Neuronal stem cell (in vitro differentiated cells): Measurements from ENCODE around the gene MRAP.
A peak's percentile ranks its signal among the peaks of the same experiment; 100 is the strongest.

Experiments used
- DNase-seq: peaks from one replicate; pipeline ENCODE4 v3.0.0-alpha.2; 2013; ENCODE audit warnings: low spot score
- H2AFZ ChIP-seq: one replicate; pipeline ENCODE4 v1.6.1; 2013; ENCODE audit warnings: mild to moderate bottlenecking, low read length, inconsistent platforms
- H2AK5ac ChIP-seq: 2 replicates; pipeline ENCODE4 v1.6.1; 2013; ENCODE audit warnings: low read depth, mild to moderate bottlenecking, inconsistent platforms, low read length, moderate library complexity, mixed read lengths
- H2BK120ac ChIP-seq: 2 replicates; pipeline ENCODE4 v1.6.1; 2013; ENCODE audit warnings: low read depth, mild to moderate bottlenecking, inconsistent platforms, low read length, moderate library complexity, mixed read lengths
- H2BK12ac ChIP-seq: one replicate; pipeline ENCODE4 v1.6.1; 2013; ENCODE audit warnings: low read length, inconsistent platforms
- H2BK15ac ChIP-seq: 2 replicates; pipeline ENCODE4 v1.6.1; 2013; ENCODE audit warnings: mild to moderate bottlenecking, low read length, inconsistent platforms, mixed read lengths
- H2BK5ac ChIP-seq: one replicate; pipeline ENCODE4 v1.6.1; 2013; ENCODE audit warnings: inconsistent platforms, mild to moderate bottlenecking, low read length, moderate library complexity
- H3K14ac ChIP-seq: one replicate; pipeline ENCODE4 v1.6.1; 2013; ENCODE audit warnings: low read length, inconsistent platforms
- H3K18ac ChIP-seq: 2 replicates; pipeline ENCODE4 v1.6.1; 2013; ENCODE audit warnings: low read length, inconsistent platforms
- H3K23ac ChIP-seq: 2 replicates; pipeline ENCODE4 v1.6.1; 2013; ENCODE audit warnings: low read depth, mild to moderate bottlenecking, mixed read lengths, low read length, inconsistent platforms; ENCODE audit not compliant: poor library complexity
- H3K27ac ChIP-seq: replicated peaks from 3 replicates; pipeline ENCODE4 v1.5.1; 2013; ENCODE audit warnings: low read length, inconsistent platforms
- H3K27me3 ChIP-seq, 3 experiments: 2 replicates each; pipeline ENCODE4 v1.6.1; 2013; ENCODE audit warnings: low read length in 3 of 3, mild to moderate bottlenecking in 2 of 3, inconsistent platforms in 1 of 3, low read depth in 1 of 3, mixed read lengths in 1 of 3, moderate library complexity in 1 of 3; ENCODE audit not compliant: control insufficient read depth in 3 of 3, insufficient read depth in 3 of 3
- H3K36me3 ChIP-seq, 2 donors: replicated peaks in 1 of 2; 2 replicates each; pipeline ENCODE4 v1.6.1; 2013; ENCODE audit warnings: low read length in 2 of 2; ENCODE audit not compliant: control insufficient read depth in 2 of 2, insufficient read depth in 2 of 2
- H3K4ac ChIP-seq: 2 replicates; pipeline ENCODE4 v1.6.1; 2013; ENCODE audit warnings: inconsistent platforms, mild to moderate bottlenecking, low read length, moderate library complexity
- H3K4me1 ChIP-seq, 2 donors: 1 replicate in 1 of 2; 2 replicates in 1 of 2; pipeline ENCODE4 v1.6.1; 2013; ENCODE audit warnings: low read length in 2 of 2, low read depth in 1 of 2; ENCODE audit not compliant: control insufficient read depth in 2 of 2, insufficient read depth in 1 of 2
- H3K4me2 ChIP-seq: one replicate; pipeline ENCODE4 v1.6.1; 2013; ENCODE audit warnings: mild to moderate bottlenecking, low read length, inconsistent platforms; ENCODE audit not compliant: insufficient read depth, poor library complexity, severe bottlenecking
- H3K4me3 ChIP-seq, 2 donors: 2 replicates each; pipeline ENCODE4 v1.5.1; 2013; ENCODE audit warnings: low read length in 2 of 2, mild to moderate bottlenecking in 2 of 2, inconsistent platforms in 1 of 2, moderate library complexity in 1 of 2
- H3K79me1 ChIP-seq: one replicate; pipeline ENCODE4 v1.6.1; 2013; ENCODE audit warnings: low read depth, mild to moderate bottlenecking, inconsistent platforms, low read length, moderate library complexity
- H3K9ac ChIP-seq: one replicate; pipeline ENCODE4 v1.6.1; 2013; ENCODE audit warnings: mild to moderate bottlenecking, low read depth, low read length, inconsistent platforms; ENCODE audit not compliant: poor library complexity
- H3K9me3 ChIP-seq, 2 donors: replicated peaks in 1 of 2; 2 replicates each; pipeline versions ENCODE3 to v1.6.1; 2013; ENCODE audit warnings: low read length in 2 of 2, mild to moderate bottlenecking in 2 of 2, inconsistent platforms in 1 of 2, low read depth in 1 of 2, mixed read lengths in 1 of 2, moderate library complexity in 1 of 2; ENCODE audit not compliant: control insufficient read depth in 2 of 2, insufficient read depth in 1 of 2
- H4K8ac ChIP-seq: one replicate; pipeline ENCODE4 v1.6.1; 2013; ENCODE audit warnings: low read depth, mild to moderate bottlenecking, inconsistent platforms, low read length, moderate library complexity
- H4K91ac ChIP-seq: one replicate; pipeline ENCODE4 v1.6.1; 2013; ENCODE audit warnings: low read length, low read depth, mild to moderate bottlenecking, inconsistent platforms; ENCODE audit not compliant: poor library complexity
- WGBS, 2 donors: extraction: QIAGEN DNeasy Blood & Tissue Kit; methylation state at CpG; one replicate each; pipeline ENCODE4 v1.1.7; 2013; ENCODE audit warnings: missing lambda C conversion rate in 2 of 2, mixed read lengths in 1 of 2; ENCODE audit not compliant: insufficient read length in 2 of 2, insufficient replicate concordance in 1 of 2; ENCODE audit errors: extremely low coverage in 2 of 2; 5-methylcytosine and 5-hydroxymethylcytosine counted together

MRAP gene

DNA sequence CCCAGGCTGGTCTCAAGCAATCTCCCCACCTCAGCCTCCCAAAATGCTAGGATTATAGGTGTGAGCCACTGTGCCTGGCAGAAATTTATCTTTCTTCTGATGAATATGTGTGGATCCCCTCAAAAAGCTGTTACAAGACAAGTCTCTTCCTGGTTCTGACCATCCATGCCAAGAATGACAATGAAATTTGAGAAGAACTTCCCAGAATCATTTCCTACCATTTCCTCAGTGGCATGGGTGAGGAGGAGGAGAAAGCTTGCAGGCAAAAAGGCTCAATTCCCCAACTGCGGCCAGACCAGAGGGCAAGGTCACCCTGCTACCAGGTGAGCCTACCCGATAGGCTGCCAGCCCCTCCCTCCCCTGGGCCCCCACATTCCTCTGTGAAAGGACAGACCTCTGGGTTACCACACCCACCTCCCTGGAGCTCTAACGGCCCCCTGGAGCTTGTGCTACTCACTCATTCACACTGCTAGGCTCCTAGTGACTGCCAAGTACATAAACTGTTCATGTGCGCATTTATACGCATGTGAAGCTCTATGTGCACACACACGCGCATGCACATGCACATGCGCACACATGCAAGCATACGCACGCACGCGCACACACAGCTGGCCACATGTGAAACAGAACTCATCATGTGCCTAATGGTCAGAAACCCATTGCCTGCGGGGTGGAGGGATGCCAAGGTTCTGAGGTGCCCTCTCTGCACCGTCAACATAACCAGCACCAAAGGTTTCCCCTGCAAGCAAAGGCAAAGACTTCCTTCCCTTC is 17.0 kb downstream of the MRAP start:
- Histone ChIP-seq H3K9ac (peak overlapping the region; percentile 24), H2AFZ (no peak overlapping the region), H3K27ac (no peak overlapping the region), H2BK12ac (no peak overlapping the region), H3K9me3 (no peaks in the 10 kb centered on the region), H3K18ac (no peak overlapping the region), H3K79me1 (peaks cover 3% of the 10 kb centered on the region), H2BK5ac (no peak overlapping the region), H2BK15ac (no peak overlapping the region), H3K4me3 (no peak overlapping the region), H3K4ac (no peak overlapping the region), H3K14ac (no peak overlapping the region), H3K36me3 (peaks cover 31 to 95% of the 10 kb centered on the region in 2 donors), H4K91ac (no peak overlapping the region), H3K27me3 (no peaks in the 10 kb centered on the region), H3K4me2 (no peak overlapping the region), H3K4me1 (peaks cover 0 to 3% of the 10 kb centered on the region in 2 donors), H2AK5ac (no peak overlapping the region), H4K8ac (no peak overlapping the region), H2BK120ac (no peak overlapping the region), H3K23ac (no peak overlapping the region)
- no peak for DNase-seq
- WGBS, 2 donors: no CpG with 5 or more reads among the region's 14 CpGs

GRCh38 chr21:32316361-32317215 is 17.9 kb downstream of the MRAP start:
- Histone ChIP-seq H2AK5ac (no peak overlapping the region), H3K23ac (no peak overlapping the region), H3K36me3 (peaks cover 35 to 97% of the 10 kb centered on the region in 2 donors), H4K91ac (no peak overlapping the region), H4K8ac (no peak overlapping the region), H3K27me3 (no peaks in the 10 kb centered on the region), H3K4ac (no peak overlapping the region), H3K27ac (no peak overlapping the region), H3K79me1 (peaks cover 1% of the 10 kb centered on the region), H3K4me1 (peaks cover 0 to 3% of the 10 kb centered on the region in 2 donors), H3K9me3 (no peaks in the 10 kb centered on the region), H3K4me2 (no peak overlapping the region), H2BK120ac (no peak overlapping the region), H3K9ac (no peak overlapping the region), H2AFZ (no peak overlapping the region), H3K18ac (no peak overlapping the region), H2BK15ac (no peak overlapping the region), H3K4me3 (no peak overlapping the region), H3K14ac (no peak overlapping the region), H2BK12ac (no peak overlapping the region), H2BK5ac (no peak overlapping the region)
- no peak for DNase-seq
- WGBS, 2 donors: no CpG with 5 or more reads among the region's 22 CpGs

- Histone ChIP-seq H4K8ac (no peak overlapping the region), H3K18ac (no peak overlapping the region), H3K4ac (no peak overlapping the region), H2AFZ (no peak overlapping the region), H2BK15ac (no peak overlapping the region), H3K9me3 (no peaks in the 10 kb centered on the region), H3K4me2 (no peak overlapping the region), H3K27me3 (no peaks in the 10 kb centered on the region), H3K14ac (no peak overlapping the region), H3K4me3 (no peak overlapping the region), H3K23ac (no peak overlapping the region), H3K9ac (no peak overlapping the region), H3K27ac (no peak overlapping the region), H3K36me3 (peaks cover 37 to 98% of the 10 kb centered on the region in 2 donors), H4K91ac (no peak overlapping the region), H3K79me1 (no peaks in the 10 kb centered on the region), H3K4me1 (peaks cover 0 to 3% of the 10 kb centered on the region in 2 donors), H2BK120ac (no peak overlapping the region), H2BK5ac (no peak overlapping the region), H2BK12ac (no peak overlapping the region), H2AK5ac (no peak overlapping the region)
- WGBS, 2 donors: no CpG with 5 or more reads among the region's 9 CpGs
- DNase-seq: no peak
Observed at GRCh38 chr21:32317726-32318125, 19.1 kb downstream of the MRAP start.

- Histone ChIP-seq H3K4ac (no peak overlapping the region), H4K91ac (no peak overlapping the region), H3K9me3 (no peaks in the 10 kb centered on the region), H3K36me3 (peaks cover 48 to 98% of the 10 kb centered on the region in 2 donors), H2BK12ac (no peak overlapping the region), H3K18ac (no peak overlapping the region), H3K14ac (no peak overlapping the region), H4K8ac (no peak overlapping the region), H3K27ac (no peak overlapping the region), H3K23ac (no peak overlapping the region), H2BK120ac (no peak overlapping the region), H2AK5ac (no peak overlapping the region), H2BK15ac (no peak overlapping the region), H3K4me1 (peaks cover 0 to 3% of the 10 kb centered on the region in 2 donors), H2AFZ (no peak overlapping the region), H3K79me1 (no peaks in the 10 kb centered on the region), H3K4me3 (no peak overlapping the region), H3K9ac (no peak overlapping the region), H2BK5ac (no peak overlapping the region), H3K4me2 (no peak overlapping the region), H3K27me3 (no peaks in the 10 kb centered on the region)
- no CpG with 5 or more reads among the region's 7 CpGs for WGBS, 2 donors
- no peak for DNase-seq
Observed at GRCh38 chr21:32319012-32319411, 20.4 kb downstream of the MRAP start.
